Stimulated activated CD8-positive, alpha-beta memory T cell treated with anti-CD3 and anti-CD28 coated beads, Interleukin-12 subunit alpha, Interleukin-12 subunit beta, amount 100 ng/mL, for 1 hour (primary cell): ENCODE measurements around the gene UBE2A.

Source experiments
- DNase-seq: peaks from one replicate; pipeline ENCODE4 v3.0.0-alpha.2; 2020; ENCODE audit warnings: low read depth

UBE2A gene

GRCh38 chrX:119607018-119607389, 32.6 kb downstream of the UBE2A start:
- DNase-seq: no peak

- DNase-seq: no peak
Measured at GRCh38 chrX:119614776-119615175, 40.4 kb downstream of the UBE2A start.

GRCh38 chrX:119617517-119618164, 43.3 kb downstream of the UBE2A start:
- no peak for DNase-seq

GRCh38 chrX:119618439-119618838, 44.1 kb downstream of the UBE2A start:
- DNase-seq: no peak

- no peak for DNase-seq
Measured at GRCh38 chrX:119622356-119623232, 48.2 kb downstream of the UBE2A start.

GRCh38 chrX:119624417-119624816, 50.1 kb downstream of the UBE2A start:
- DNase-seq: no peak

GRCh38 chrX:119624951-119625668, 50.7 kb downstream of the UBE2A start:
- DNase-seq: no peak

- DNase-seq: no peak
Measured at GRCh38 chrX:119625843-119626242, 51.5 kb downstream of the UBE2A start.
